DOHH2 (cell line): ENCODE results near the gene YAE1.
A peak's percentile ranks its signal among the peaks of the same experiment; 100 is the strongest.

Experiments used
- H3F3A ChIP-seq: fragments of 200-600 bp; sonication (generic), shearing (Covaris generic); 2 replicates; pipeline ENCODE4 v1.6.0; 2016; ENCODE audit warnings: antibody characterized with exemption, mild to moderate bottlenecking; ENCODE audit not compliant: control insufficient read depth, insufficient read depth
- H3K27ac ChIP-seq: fragments of 200-600 bp; sonication (generic); 2 replicates; pipeline ENCODE4 v1.5.1; 2014; ENCODE audit warnings: low read depth, mild to moderate bottlenecking, low read length, moderate library complexity
- H3K27me3 ChIP-seq: fragments of 200-600 bp; sonication (generic); 2 replicates; pipeline ENCODE4 v1.6.1; 2014; ENCODE audit warnings: mild to moderate bottlenecking, low read length, mixed read lengths; ENCODE audit not compliant: control insufficient read depth
- H3K36me3 ChIP-seq: fragments of 200-600 bp; sonication (generic); 2 replicates; pipeline ENCODE4 v1.6.1; 2014; ENCODE audit warnings: mild to moderate bottlenecking, low read length, moderate library complexity, mixed read lengths; ENCODE audit not compliant: control insufficient read depth
- H3K4me1 ChIP-seq: fragments of 200-600 bp; sonication (generic); 2 replicates; pipeline ENCODE4 v1.6.1; 2014; ENCODE audit warnings: mild to moderate bottlenecking, low read length, mixed read lengths; ENCODE audit not compliant: control insufficient read depth
- H3K4me2 ChIP-seq: fragments of 200-600 bp; sonication (generic); 2 replicates; pipeline ENCODE4 v1.6.0; 2014; ENCODE audit warnings: mild to moderate bottlenecking, low read length, moderate library complexity
- H3K4me3 ChIP-seq: fragments of 200-600 bp; sonication (generic); 2 replicates; pipeline ENCODE4 v1.5.1; 2014; ENCODE audit warnings: mild to moderate bottlenecking, low read length, mixed read lengths
- H3K79me2 ChIP-seq: fragments of 200-600 bp; sonication (generic); 2 replicates; pipeline ENCODE4 v1.6.1; 2014; ENCODE audit warnings: mild to moderate bottlenecking, low read length, mixed read lengths; ENCODE audit not compliant: control insufficient read depth
- H3K9me2 ChIP-seq: fragments of 200-600 bp; sonication (generic); replicated peaks from 2 replicates; pipeline ENCODE4 v1.6.1; 2014; ENCODE audit warnings: mild to moderate bottlenecking, low read length, mixed read lengths; ENCODE audit not compliant: control insufficient read depth
- H3K9me3 ChIP-seq: fragments of 200-600 bp; sonication (generic); 2 replicates; pipeline ENCODE4 v1.6.1; 2014; ENCODE audit warnings: antibody characterized with exemption, low read length, mixed read lengths; ENCODE audit not compliant: control insufficient read depth, insufficient read depth
- H4K20me1 ChIP-seq: fragments of 200-600 bp; sonication (generic); 2 replicates; pipeline ENCODE4 v1.6.0; 2014; ENCODE audit warnings: low read depth, mild to moderate bottlenecking, antibody characterized with exemption, low read length, moderate library complexity; ENCODE audit not compliant: control insufficient read depth, insufficient read depth
- EZH2phosphoT487 ChIP-seq: fragments of 200-600 bp; sonication (generic); IDR thresholded peaks from 2 replicates; pipeline ENCODE4 v1.6.1; 2017; ENCODE audit warnings: borderline replicate concordance, mild to moderate bottlenecking, antibody characterized with exemption, low read length, moderate library complexity, mixed read lengths
- TF ChIP-seq, protein P1 (sequence below): fragments of 200-600 bp; sonication (generic); IDR thresholded peaks from one replicate; pipeline ENCODE4 v1.5.1; 2014; ENCODE audit warnings: antibody characterized with exemption, mild to moderate bottlenecking, low read depth, low read length; ENCODE audit not compliant: poor library complexity, severe bottlenecking

YAE1 gene

DNA sequence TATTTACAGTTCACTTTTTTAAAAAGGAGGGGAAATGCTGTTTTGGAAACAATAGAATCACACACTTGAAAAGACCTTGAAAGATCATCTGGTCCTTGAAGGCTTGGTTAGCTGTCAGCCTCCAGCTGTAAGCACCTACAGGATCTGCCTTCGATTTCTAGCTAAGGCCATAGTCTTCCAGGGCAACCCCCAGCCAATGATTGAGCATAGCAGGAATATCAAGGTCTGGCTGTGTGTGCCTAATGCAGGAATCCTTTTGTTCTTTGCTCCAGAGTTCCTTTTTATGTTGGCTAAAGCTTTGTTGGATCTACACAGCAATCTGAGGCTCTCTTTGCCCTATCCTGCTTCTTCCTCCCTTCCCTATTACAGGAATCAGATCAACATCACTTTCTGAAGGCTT, 5.2 kb upstream of the YAE1 start:
- no peaks in the 10 kb centered on the region for H3K9me3 ChIP-seq
- peaks cover 5% of the 10 kb centered on the region for H3K4me1 ChIP-seq
- no peaks in the 10 kb centered on the region for H3K9me2 ChIP-seq
- no peak overlapping the region for H3K4me2 ChIP-seq
- no peak overlapping the region for H3K27ac ChIP-seq
- TF ChIP-seq, protein P1, sequence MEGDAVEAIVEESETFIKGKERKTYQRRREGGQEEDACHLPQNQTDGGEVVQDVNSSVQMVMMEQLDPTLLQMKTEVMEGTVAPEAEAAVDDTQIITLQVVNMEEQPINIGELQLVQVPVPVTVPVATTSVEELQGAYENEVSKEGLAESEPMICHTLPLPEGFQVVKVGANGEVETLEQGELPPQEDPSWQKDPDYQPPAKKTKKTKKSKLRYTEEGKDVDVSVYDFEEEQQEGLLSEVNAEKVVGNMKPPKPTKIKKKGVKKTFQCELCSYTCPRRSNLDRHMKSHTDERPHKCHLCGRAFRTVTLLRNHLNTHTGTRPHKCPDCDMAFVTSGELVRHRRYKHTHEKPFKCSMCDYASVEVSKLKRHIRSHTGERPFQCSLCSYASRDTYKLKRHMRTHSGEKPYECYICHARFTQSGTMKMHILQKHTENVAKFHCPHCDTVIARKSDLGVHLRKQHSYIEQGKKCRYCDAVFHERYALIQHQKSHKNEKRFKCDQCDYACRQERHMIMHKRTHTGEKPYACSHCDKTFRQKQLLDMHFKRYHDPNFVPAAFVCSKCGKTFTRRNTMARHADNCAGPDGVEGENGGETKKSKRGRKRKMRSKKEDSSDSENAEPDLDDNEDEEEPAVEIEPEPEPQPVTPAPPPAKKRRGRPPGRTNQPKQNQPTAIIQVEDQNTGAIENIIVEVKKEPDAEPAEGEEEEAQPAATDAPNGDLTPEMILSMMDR = no peak
- no peak for TF ChIP-seq EZH2phosphoT487
- H3K4me3 ChIP-seq = no peak overlapping the region
- no peaks in the 10 kb centered on the region for H3K36me3 ChIP-seq
- H3F3A ChIP-seq = no peaks in the 10 kb centered on the region
- H3K27me3 ChIP-seq = peaks cover 20% of the 10 kb centered on the region
- peaks cover 7% of the 10 kb centered on the region for H3K79me2 ChIP-seq
- H4K20me1 ChIP-seq = no peaks in the 10 kb centered on the region

DNA sequence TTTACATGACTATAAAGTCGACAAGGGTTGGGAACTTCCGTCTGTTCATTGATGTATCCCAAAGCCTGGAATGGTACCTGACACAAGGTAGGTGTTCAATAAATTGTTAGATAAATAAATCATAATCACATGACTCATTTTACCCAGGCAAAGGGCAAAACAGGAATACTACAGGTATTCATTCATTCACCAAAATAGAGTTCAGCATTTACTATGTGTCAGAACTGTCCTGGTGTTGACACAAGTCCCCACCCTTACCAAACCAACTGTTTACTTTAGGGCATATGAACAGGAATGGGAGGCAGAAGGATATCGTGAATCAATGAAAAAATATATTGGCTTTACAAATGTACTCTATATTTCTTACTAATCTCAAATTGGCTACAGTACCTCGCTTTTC, 666 bp upstream of the YAE1 start:
- Histone ChIP-seq H3K4me1 (peaks cover 17% of the 10 kb centered on the region), H3K9me2 (no peaks in the 10 kb centered on the region), H3K36me3 (peaks cover 17% of the 10 kb centered on the region), H3K27ac (peak overlapping the region; percentile 38), H3K79me2 (peaks cover 48% of the 10 kb centered on the region), H3K4me3 (peak overlapping the region; percentile 86), H3K9me3 (no peaks in the 10 kb centered on the region), H4K20me1 (no peaks in the 10 kb centered on the region), H3F3A (no peaks in the 10 kb centered on the region), H3K27me3 (no peaks in the 10 kb centered on the region), H3K4me2 (peak overlapping the region; percentile 89)
- TF ChIP-seq EZH2phosphoT487 = no peak
- TF ChIP-seq, protein P1 = no peak

DNA sequence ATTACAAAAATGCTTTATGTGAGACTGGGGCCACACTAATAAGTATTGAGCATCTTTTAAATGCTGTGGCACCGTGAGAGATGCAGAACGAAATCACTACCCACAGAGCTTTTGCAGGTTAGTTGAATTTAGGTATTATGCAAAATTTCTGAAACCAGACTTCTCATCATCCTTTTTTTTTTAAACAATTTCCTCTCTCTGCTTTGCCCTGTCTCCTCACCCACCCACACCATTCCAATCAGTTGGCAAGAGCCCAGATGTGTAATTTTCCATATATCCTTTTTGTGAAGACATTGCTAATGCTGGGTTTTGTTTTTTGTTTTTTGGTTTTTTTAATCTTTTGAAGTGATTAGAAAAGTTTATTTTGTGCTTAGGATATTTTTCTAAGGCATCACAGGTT, 1.1 kb downstream of the YAE1 start:
- Histone ChIP-seq H4K20me1 (no peaks in the 10 kb centered on the region), H3K9me3 (no peaks in the 10 kb centered on the region), H3K36me3 (peaks cover 29% of the 10 kb centered on the region), H3K4me2 (peak overlapping the region; percentile 89), H3K9me2 (no peaks in the 10 kb centered on the region), H3K79me2 (peaks cover 48% of the 10 kb centered on the region), H3K4me3 (peak overlapping the region; percentile 86), H3K27ac (no peak overlapping the region), H3K27me3 (no peaks in the 10 kb centered on the region), H3K4me1 (peaks cover 17% of the 10 kb centered on the region), H3F3A (no peaks in the 10 kb centered on the region)
- TF ChIP-seq EZH2phosphoT487 = no peak
- TF ChIP-seq, protein P1 = no peak
